ENCODE measurements around the gene NR6A1. TPM values are rescaled to one million over a fixed set of nuclear protein-coding genes. Genes with fewer than 3 reads are reported as not detected.

The NR6A1 gene
- total RNA-seq, 1 experiment from 2014 or later: 99.3 TPM

- H4K20me1 ChIP-seq (ENCODE audit: control insufficient read depth, insufficient read depth, insufficient read length): no peaks in the 10 kb centered on the region
- no peak overlapping the region for H4K5ac ChIP-seq (ENCODE audit: insufficient read length, low read depth, low read length)
- H2BK15ac ChIP-seq (ENCODE audit: low read depth, low read length): no peak overlapping the region; the same call in 1 of the 2 replicates
- H2BK12ac ChIP-seq (ENCODE audit: insufficient read length, low read depth, low read length): no peak overlapping the region
- no peak for TF ChIP-seq CTCF (conservative IDR thresholded peaks at IDR 0.05)
- H3K27ac ChIP-seq (ENCODE audit: insufficient read length, low read depth, low read length): no peak overlapping the region
- Mint-ChIP-seq H3K27ac (peak overlapping the region in 1 of 3 experiments; percentile 52; a peak in 1 of 7 replicates), H3K4me3 (no peak overlapping the region), H3K9me3 (no peaks in the 10 kb centered on the region), H3K36me3 (ENCODE audit: insufficient read depth in 1 of 3, low read depth in 3 of 3) (no peaks in the 10 kb centered on the region), H3K27me3 (ENCODE audit: low read depth) (no peaks in the 10 kb centered on the region), H3K4me1 (peaks cover 0 to 3% of the 10 kb centered on the region in 2 experiments; a peak in 1 of 4 replicates)
- no peak overlapping the region for H4K8ac ChIP-seq (replicated peaks; ENCODE audit: insufficient read length, low read depth, low read length)
- no peak overlapping the region for H3K18ac ChIP-seq (ENCODE audit: insufficient read length, low read depth, low read length)
- H3K56ac ChIP-seq (ENCODE audit: insufficient read length, low read depth, low read length): no peak overlapping the region
- no peak overlapping the region for H3K4me2 ChIP-seq (ENCODE audit: insufficient read depth, insufficient read length, low read length)
- no peak overlapping the region for H3K9ac ChIP-seq (ENCODE audit: extremely low read depth, insufficient read length, low read length)
- H2BK20ac ChIP-seq (ENCODE audit: low read depth, low read length, poor library complexity, severe bottlenecking): no peak overlapping the region
- no peak overlapping the region for H3T11ph ChIP-seq (ENCODE audit: low read length)
- H2BK5ac ChIP-seq (ENCODE audit: insufficient read length, low read length): no peak overlapping the region
- no peaks in the 10 kb centered on the region for H3K4me1 ChIP-seq (ENCODE audit: insufficient read depth, low read length)
- H3K79me1 ChIP-seq (ENCODE audit: insufficient read depth, low read depth, low read length, poor library complexity, severe bottlenecking): no peaks in the 10 kb centered on the region
- H2AFZ ChIP-seq (ENCODE audit: low read length): no peak overlapping the region
- no peaks in the 10 kb centered on the region for H3K79me2 ChIP-seq (ENCODE audit: insufficient read depth, low read length)
- H3K14ac ChIP-seq (ENCODE audit: insufficient read depth, low read length): no peak overlapping the region
- no peaks in the 10 kb centered on the region for H3K23me2 ChIP-seq (ENCODE audit: insufficient read length, low read depth, low read length, poor library complexity, severe bottlenecking)
- no peak overlapping the region for H3K4ac ChIP-seq (ENCODE audit: low read depth, low read length)
- H2AK5ac ChIP-seq (ENCODE audit: insufficient read length, low read length): no peak overlapping the region
- no peak overlapping the region for H2BK120ac ChIP-seq (ENCODE audit: low read depth, low read length, poor library complexity, severe bottlenecking)
- no peaks in the 10 kb centered on the region for H3K9me3 ChIP-seq (ENCODE audit: control insufficient read depth, low read depth, low read length)
- DNase-seq: no peak
- WGBS (ENCODE audit: extremely low coverage, insufficient read length, low lambda C conversion rate): no CpG with 5 or more reads among the region's 20 CpGs
- no peaks in the 10 kb centered on the region for H3K27me3 ChIP-seq (ENCODE audit: insufficient read depth, low read length)
- no peak overlapping the region for H4K91ac ChIP-seq (ENCODE audit: insufficient read length, low read depth, low read length)
- no peak overlapping the region for H3K23ac ChIP-seq (ENCODE audit: insufficient read length, low read depth, low read length)
Observed at GRCh38 chr9:124786881-124787573, 15.9 kb upstream of the NR6A1 start.

All from H9 (cell line).